Putamen (tissue), 1 donor: ENCODE data around the gene MTR.

Experiments used
- DNase-seq: peaks from one replicate; pipeline ENCODE4 v3.0.0-alpha.2; 2016; ENCODE audit warnings: low spot score

The MTR gene

GRCh38 chr1:236795035-236795756 lies at the start of gene MTR:
Gene MTR (plus strand): TSS chr1:236795292. CDS start chr1:236795704, 412 bp downstream.
- DNase-seq: peak; percentile 99

GRCh38 chr1:236746785-236747184 lies 48.3 kb upstream of the MTR start:
- DNase-seq: no peak

- DNase-seq: no peak
These were observed 47.6 kb upstream of the MTR start for GRCh38 chr1:236747311-236747985.

- DNase-seq: no peak
These were observed 46.7 kb upstream of the MTR start for GRCh38 chr1:236748268-236748870.

- DNase-seq: no peak
These were observed 44.2 kb upstream of the MTR start for GRCh38 chr1:236750928-236751327.

GRCh38 chr1:236751385-236751784 lies 43.7 kb upstream of the MTR start:
- DNase-seq: no peak

- no peak for DNase-seq
These were observed 43.2 kb upstream of the MTR start for GRCh38 chr1:236751935-236752334.

GRCh38 chr1:236753516-236753915 lies 41.6 kb upstream of the MTR start:
- DNase-seq: peak; percentile 56

- no peak for DNase-seq
These were observed 41.1 kb upstream of the MTR start for GRCh38 chr1:236753964-236754363.

- DNase-seq: no peak
These were observed 40.4 kb upstream of the MTR start for GRCh38 chr1:236754525-236755210.

GRCh38 chr1:236757640-236758039 lies 37.5 kb upstream of the MTR start:
- no peak for DNase-seq

- peak; percentile 30 for DNase-seq
These were observed 35.7 kb upstream of the MTR start for GRCh38 chr1:236759252-236759859.

- DNase-seq: no peak
These were observed 34.6 kb upstream of the MTR start for GRCh38 chr1:236760480-236760879.

- DNase-seq: no peak
These were observed 34.1 kb upstream of the MTR start for GRCh38 chr1:236760986-236761385.

GRCh38 chr1:236761397-236762132 lies 33.5 kb upstream of the MTR start:
- no peak for DNase-seq

- DNase-seq: peak; percentile 55
These were observed 32.7 kb upstream of the MTR start for GRCh38 chr1:236762410-236762809.

- DNase-seq: peak; percentile 70
These were observed 29.3 kb upstream of the MTR start for GRCh38 chr1:236765831-236766230.

- DNase-seq: no peak
These were observed 28.6 kb upstream of the MTR start for GRCh38 chr1:236766506-236766905.

GRCh38 chr1:236767276-236767675 lies 27.8 kb upstream of the MTR start:
- DNase-seq: no peak

- DNase-seq: no peak
These were observed 26.5 kb upstream of the MTR start for GRCh38 chr1:236768601-236769000.

- DNase-seq: no peak
These were observed 21.2 kb upstream of the MTR start for GRCh38 chr1:236773919-236774318.

- DNase-seq: no peak
These were observed 20.2 kb upstream of the MTR start for GRCh38 chr1:236774926-236775325.
